ENCODE data around the gene EPHB2.

DNA sequence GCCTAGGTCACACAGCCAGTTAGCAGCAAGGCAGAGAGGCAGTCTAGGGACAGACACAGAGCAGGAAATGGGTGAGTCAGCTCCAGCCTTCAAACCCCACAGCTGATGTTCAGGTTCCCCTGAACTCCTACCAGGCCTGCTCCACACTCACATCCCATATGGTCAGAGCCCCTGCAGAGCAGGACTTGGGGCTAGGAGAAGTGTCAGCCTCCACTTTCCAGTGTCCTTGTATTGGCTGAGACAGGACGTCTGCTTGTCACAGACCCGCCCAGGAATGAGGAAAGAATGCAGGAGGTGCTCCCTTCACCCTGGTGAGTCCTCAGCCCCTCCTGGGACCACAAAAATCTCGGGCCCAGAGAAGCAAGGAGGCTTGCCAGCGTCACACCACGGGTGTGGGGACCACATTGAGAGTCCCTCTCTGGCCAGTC lies 169.5 kb downstream of the EPHB2 start:
- TF ChIP-seq, protein P1, sequence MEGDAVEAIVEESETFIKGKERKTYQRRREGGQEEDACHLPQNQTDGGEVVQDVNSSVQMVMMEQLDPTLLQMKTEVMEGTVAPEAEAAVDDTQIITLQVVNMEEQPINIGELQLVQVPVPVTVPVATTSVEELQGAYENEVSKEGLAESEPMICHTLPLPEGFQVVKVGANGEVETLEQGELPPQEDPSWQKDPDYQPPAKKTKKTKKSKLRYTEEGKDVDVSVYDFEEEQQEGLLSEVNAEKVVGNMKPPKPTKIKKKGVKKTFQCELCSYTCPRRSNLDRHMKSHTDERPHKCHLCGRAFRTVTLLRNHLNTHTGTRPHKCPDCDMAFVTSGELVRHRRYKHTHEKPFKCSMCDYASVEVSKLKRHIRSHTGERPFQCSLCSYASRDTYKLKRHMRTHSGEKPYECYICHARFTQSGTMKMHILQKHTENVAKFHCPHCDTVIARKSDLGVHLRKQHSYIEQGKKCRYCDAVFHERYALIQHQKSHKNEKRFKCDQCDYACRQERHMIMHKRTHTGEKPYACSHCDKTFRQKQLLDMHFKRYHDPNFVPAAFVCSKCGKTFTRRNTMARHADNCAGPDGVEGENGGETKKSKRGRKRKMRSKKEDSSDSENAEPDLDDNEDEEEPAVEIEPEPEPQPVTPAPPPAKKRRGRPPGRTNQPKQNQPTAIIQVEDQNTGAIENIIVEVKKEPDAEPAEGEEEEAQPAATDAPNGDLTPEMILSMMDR (IDR thresholded peaks at IDR 0.05): no peak
- TF ChIP-seq POLR2A (IDR thresholded peaks at IDR 0.05) (no peak), POLR2AphosphoS5 (IDR thresholded peaks at IDR 0.05; ENCODE audit: insufficient read depth in 1 of 2, low read depth in 1 of 2) (no peak)

All from vagina (tissue), 2 donors.